ENCODE data around the gene PTPRG. TPM values are rescaled to one million over a fixed set of nuclear protein-coding genes. Genes with fewer than 3 reads are reported as not detected.
A peak's percentile ranks its signal among the peaks of the same experiment; 100 is the strongest.
"Not testable (repeated sequence)": the region's sequence is repeated elsewhere in the genome, so short reads cannot be mapped to it uniquely, and the experiment has no call there.

PTPRG gene
- total RNA-seq, 4 donors from 2014 or later, result 11.0 to 18.5 (median 14.9) TPM

- DNase-seq (ENCODE audit: low spot score in 2 of 2), result no peak
- Histone ChIP-seq H3K4me3 (no peak overlapping the region), H3K4me1 (no peaks in the 10 kb centered on the region), H3K9me3 (no peaks in the 10 kb centered on the region), H3K36me3 (no peaks in the 10 kb centered on the region), H3K27me3 (no peaks in the 10 kb centered on the region), H3K27ac (no peak overlapping the region)
- 82% methylated on average over 4 of the region's 4 CpGs for WGBS
- TF ChIP-seq POLR2A (IDR thresholded peaks at IDR 0.05) (no peak), EP300 (IDR thresholded peaks at IDR 0.05) (no peak), CTCF (IDR thresholded peaks at IDR 0.05) (no peak), POLR2AphosphoS5 (IDR thresholded peaks at IDR 0.05) (no peak)
These were observed 13.7 kb upstream of the PTPRG start for GRCh38 chr3:61547625-61548024.

- H3K4me1 ChIP-seq; H3K4me3 ChIP-seq; H3K27ac ChIP-seq; H3K9me3 ChIP-seq; DNase-seq (ENCODE audit: low spot score in 2 of 2); H3K27me3 ChIP-seq; H3K36me3 ChIP-seq: not testable (repeated sequence)
- 92% methylated on average over 8 of the region's 8 CpGs for WGBS
These were observed 8.7 kb upstream of the PTPRG start for GRCh38 chr3:61552704-61553103.

GRCh38 chr3:61559136-61559731 lies 2.1 kb upstream of the PTPRG start:
- 61% methylated on average over 7 of the region's 7 CpGs for WGBS
- no peak for TF ChIP-seq POLR2A (IDR thresholded peaks at IDR 0.05)
- no peak for TF ChIP-seq CTCF (IDR thresholded peaks at IDR 0.05)
- TF ChIP-seq POLR2AphosphoS5 (IDR thresholded peaks at IDR 0.05), result no peak
- no peak for TF ChIP-seq EP300 (IDR thresholded peaks at IDR 0.05)
- DNase-seq (ENCODE audit: low spot score in 2 of 2), result no peak
- Histone ChIP-seq H3K36me3 (no peaks in the 10 kb centered on the region), H3K4me1 (peaks cover 14% of the 10 kb centered on the region), H3K27me3 (peaks cover 25% of the 10 kb centered on the region), H3K27ac (no peak overlapping the region), H3K4me3 (no peak overlapping the region), H3K9me3 (peaks cover 4% of the 10 kb centered on the region)

- Histone ChIP-seq H3K36me3 (no peaks in the 10 kb centered on the region), H3K27me3 (peaks cover 25% of the 10 kb centered on the region), H3K4me1 (peaks cover 14% of the 10 kb centered on the region), H3K4me3 (peak overlapping the region; percentile 84), H3K27ac (peak overlapping the region; percentile 97), H3K9me3 (peaks cover 4% of the 10 kb centered on the region)
- TF ChIP-seq CTCF (IDR thresholded peaks at IDR 0.05) (peak in 1 of 2 donors; percentile 12), EP300 (IDR thresholded peaks at IDR 0.05) (no peak), POLR2AphosphoS5 (IDR thresholded peaks at IDR 0.05) (peak in 1 of 3 donors; percentile 32), POLR2A (IDR thresholded peaks at IDR 0.05) (no peak)
- 1% methylated on average over 42 of the region's 64 CpGs for WGBS
- peak; percentile 91 to 93 for DNase-seq (ENCODE audit: low spot score in 2 of 2)
These were observed 626 bp upstream of the PTPRG start for GRCh38 chr3:61560517-61561373.

- Histone ChIP-seq H3K9me3 (peaks cover 4% of the 10 kb centered on the region), H3K27ac (peak overlapping the region; percentile 97), H3K4me3 (peak overlapping the region; percentile 84), H3K27me3 (peaks cover 25% of the 10 kb centered on the region), H3K4me1 (peaks cover 14% of the 10 kb centered on the region), H3K36me3 (no peaks in the 10 kb centered on the region)
- WGBS, result 1% methylated on average over 38 of the region's 65 CpGs
- DNase-seq (ENCODE audit: low spot score in 2 of 2), result peak in 1 of 2 donors; percentile 68
- no peak for TF ChIP-seq CTCF (IDR thresholded peaks at IDR 0.05)
- TF ChIP-seq POLR2A (IDR thresholded peaks at IDR 0.05), result no peak
- no peak for TF ChIP-seq POLR2AphosphoS5 (IDR thresholded peaks at IDR 0.05)
- TF ChIP-seq EP300 (IDR thresholded peaks at IDR 0.05), result no peak
These were observed 810 bp downstream of the PTPRG start for GRCh38 chr3:61562042-61562720.

Measured in suprapubic skin (tissue), 4 donors.